Gastroesophageal sphincter (tissue), 4 donors: ENCODE results near the gene SYT8. TPM values are rescaled to one million over a fixed set of nuclear protein-coding genes. Genes with fewer than 3 reads are reported as not detected.
"Not testable (repeated sequence)": the region's sequence is repeated elsewhere in the genome, so short reads cannot be mapped to it uniquely, and the experiment has no call there.

Source experiments
- ATAC-seq: fragments of 150-250 bp; one replicate; pipeline ENCODE4 v1.9.1; 2016; ENCODE audit warnings: mild to moderate bottlenecking, moderate library complexity
- H3K27ac ChIP-seq, 4 donors: fragments of 200-600 bp; sonication (generic) in 3 of 4; 1 replicate in 3 of 4; 2 replicates in 1 of 4; pipeline ENCODE4 v1.5.1; 2016 to 2019
- H3K27me3 ChIP-seq: fragments of 200-600 bp; sonication (generic); one replicate; pipeline ENCODE4 v1.5.1; 2019
- H3K36me3 ChIP-seq, 2 donors: fragments of 200-600 bp; sonication (generic); one replicate each; pipeline ENCODE4 v1.5.1; 2019; ENCODE audit warnings: control low read depth in 1 of 2
- H3K4me1 ChIP-seq, 3 donors: fragments of 200-600 bp; sonication (generic); 1 replicate in 2 of 3; 2 replicates in 1 of 3; pipeline ENCODE4 v1.5.1; 2016 to 2019; ENCODE audit warnings: control low read depth in 2 of 3
- H3K4me3 ChIP-seq, 2 donors: fragments of 200-600 bp; sonication (generic); one replicate each; pipeline ENCODE4 v1.5.1; 2019; ENCODE audit warnings: mild to moderate bottlenecking in 1 of 2, moderate library complexity in 1 of 2
- H3K9me3 ChIP-seq, 3 donors: fragments of 200-600 bp; sonication (generic); one replicate each; pipeline ENCODE4 v1.5.1; 2017 to 2019; ENCODE audit warnings: control low read depth in 2 of 3
- EP300 ChIP-seq: sonication (generic); formaldehyde crosslinking; IDR thresholded peaks from one replicate; pipeline ENCODE4 v1.6.1; 2017; ENCODE audit warnings: antibody characterized with exemption, mild to moderate bottlenecking
- POLR2A ChIP-seq, 2 donors: fragments of 450-650 bp; IDR thresholded peaks; one replicate each; pipeline ENCODE4 v1.6.1; 2017; ENCODE audit warnings: antibody characterized with exemption in 2 of 2, mild to moderate bottlenecking in 2 of 2, moderate library complexity in 1 of 2
- POLR2AphosphoS5 ChIP-seq: sonication (generic); formaldehyde crosslinking; IDR thresholded peaks from one replicate; pipeline ENCODE4 v1.6.1; 2017; ENCODE audit warnings: antibody characterized with exemption
- WGBS, 2 donors: methylation state at CpG; one replicate each; pipeline ENCODE4 v1.1.5; 2018; ENCODE audit warnings: low coverage in 1 of 2; 5-methylcytosine and 5-hydroxymethylcytosine counted together
- total RNA-seq, 4 donors: library from RNA; depleted of rRNA; stranded (reverse); fragments of >200 nt; gene quantifications; one replicate each; pipeline ENCODE4 v1.1.0, GENCODE V29; 2016
- TF ChIP-seq, protein P1 (sequence below), 4 experiments: fragments of 200-600 bp in 2 of 4; fragments of 450-650 bp in 2 of 4; sonication (generic) in 1 of 4; IDR thresholded peaks; one replicate each; pipeline ENCODE4 v1.5.1; 2017 to 2019; ENCODE audit warnings: antibody characterized with exemption in 4 of 4, mild to moderate bottlenecking in 2 of 4, moderate library complexity in 2 of 4

SYT8 gene
- total RNA-seq, 4 donors from 2014 or later: 2.2 TPM; not detected in 3

DNA sequence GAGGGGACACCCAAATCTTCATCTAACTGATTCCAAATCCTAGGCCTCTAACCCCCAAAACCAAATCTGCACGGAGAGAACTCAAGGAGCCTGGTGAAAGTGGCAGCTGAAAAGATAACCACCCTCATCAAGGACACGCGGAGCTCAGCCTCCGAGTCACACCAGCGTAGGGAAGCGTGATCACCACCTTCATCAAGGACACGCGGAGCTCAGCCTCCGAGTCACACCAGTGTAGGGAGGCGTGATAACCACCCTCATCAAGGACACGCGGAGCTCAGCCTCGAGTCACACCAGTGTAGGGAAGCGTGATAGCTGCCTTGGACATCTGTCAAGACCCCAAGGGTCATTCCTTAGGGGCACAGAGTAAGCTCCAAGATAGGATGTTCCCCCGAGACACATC is 29.3 kb upstream of the SYT8 start:
- Histone ChIP-seq H3K27me3 (peaks cover 62% of the 10 kb centered on the region), H3K9me3 (no peaks in the 10 kb centered on the region), H3K27ac (no peak overlapping the region), H3K4me3 (no peak overlapping the region), H3K4me1 (no peaks in the 10 kb centered on the region), H3K36me3 (no peaks in the 10 kb centered on the region)
- ATAC-seq: no peak
- no peak for TF ChIP-seq EP300
- TF ChIP-seq POLR2AphosphoS5: no peak
- TF ChIP-seq, protein P1, sequence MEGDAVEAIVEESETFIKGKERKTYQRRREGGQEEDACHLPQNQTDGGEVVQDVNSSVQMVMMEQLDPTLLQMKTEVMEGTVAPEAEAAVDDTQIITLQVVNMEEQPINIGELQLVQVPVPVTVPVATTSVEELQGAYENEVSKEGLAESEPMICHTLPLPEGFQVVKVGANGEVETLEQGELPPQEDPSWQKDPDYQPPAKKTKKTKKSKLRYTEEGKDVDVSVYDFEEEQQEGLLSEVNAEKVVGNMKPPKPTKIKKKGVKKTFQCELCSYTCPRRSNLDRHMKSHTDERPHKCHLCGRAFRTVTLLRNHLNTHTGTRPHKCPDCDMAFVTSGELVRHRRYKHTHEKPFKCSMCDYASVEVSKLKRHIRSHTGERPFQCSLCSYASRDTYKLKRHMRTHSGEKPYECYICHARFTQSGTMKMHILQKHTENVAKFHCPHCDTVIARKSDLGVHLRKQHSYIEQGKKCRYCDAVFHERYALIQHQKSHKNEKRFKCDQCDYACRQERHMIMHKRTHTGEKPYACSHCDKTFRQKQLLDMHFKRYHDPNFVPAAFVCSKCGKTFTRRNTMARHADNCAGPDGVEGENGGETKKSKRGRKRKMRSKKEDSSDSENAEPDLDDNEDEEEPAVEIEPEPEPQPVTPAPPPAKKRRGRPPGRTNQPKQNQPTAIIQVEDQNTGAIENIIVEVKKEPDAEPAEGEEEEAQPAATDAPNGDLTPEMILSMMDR (IDR thresholded peaks at IDR 0.05): no peak
- no peak for TF ChIP-seq POLR2A (IDR thresholded peaks at IDR 0.05)
- WGBS, 2 donors: 67% methylated on average over 15 of the region's 15 CpGs; no CpG with 5 or more reads in 1 of the 2 donors

- no peak overlapping the region for H3K27ac ChIP-seq
- H3K9me3 ChIP-seq: peaks cover 0 to 7% (median 0%) of the 10 kb centered on the region in 3 donors
- no peaks in the 10 kb centered on the region for H3K4me1 ChIP-seq
- H3K36me3 ChIP-seq: no peaks in the 10 kb centered on the region
- peaks cover 53% of the 10 kb centered on the region for H3K27me3 ChIP-seq
- ATAC-seq: no peak
- TF ChIP-seq POLR2AphosphoS5 (no peak), POLR2A (IDR thresholded peaks at IDR 0.05) (no peak), EP300 (no peak)
- TF ChIP-seq, protein P1 (IDR thresholded peaks at IDR 0.05): no peak
- 32 to 69% methylated on average over 9 to 13 of the region's 14 CpGs for WGBS, 2 donors
- H3K4me3 ChIP-seq: no peak overlapping the region
Observed at GRCh38 chr11:1807264-1807995, 27.4 kb upstream of the SYT8 start.

DNA sequence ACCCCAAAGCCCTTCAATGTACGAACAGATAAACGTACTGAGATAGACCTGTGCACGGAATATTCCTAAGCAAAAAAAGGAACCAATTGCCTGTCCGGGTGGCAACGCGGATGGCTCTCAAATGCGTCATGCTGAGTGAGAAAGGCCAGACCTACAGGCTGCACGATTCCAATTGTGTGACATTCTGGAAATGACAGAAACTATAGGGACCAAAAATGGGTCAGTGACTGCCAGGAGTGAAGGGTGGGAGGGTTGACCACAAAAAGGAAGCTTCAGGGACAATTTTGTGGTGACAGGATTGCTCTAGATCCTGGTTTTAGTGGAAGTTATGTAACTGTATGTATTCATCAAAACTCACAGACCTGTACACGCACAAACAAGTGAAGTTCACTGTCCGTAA is 24.0 kb upstream of the SYT8 start:
- Histone ChIP-seq H3K9me3 (peaks cover 0 to 9% (median 0%) of the 10 kb centered on the region in 3 donors), H3K27me3 (peaks cover 54% of the 10 kb centered on the region), H3K36me3 (no peaks in the 10 kb centered on the region), H3K4me3 (no peak overlapping the region), H3K4me1 (no peaks in the 10 kb centered on the region), H3K27ac (no peak overlapping the region)
- TF ChIP-seq EP300 (no peak), POLR2AphosphoS5 (no peak), POLR2A (IDR thresholded peaks at IDR 0.05) (no peak)
- TF ChIP-seq, protein P1 (IDR thresholded peaks at IDR 0.05): no peak
- 68 to 75% methylated on average over 9 to 10 of the region's 10 CpGs for WGBS, 2 donors
- ATAC-seq: no peak

DNA sequence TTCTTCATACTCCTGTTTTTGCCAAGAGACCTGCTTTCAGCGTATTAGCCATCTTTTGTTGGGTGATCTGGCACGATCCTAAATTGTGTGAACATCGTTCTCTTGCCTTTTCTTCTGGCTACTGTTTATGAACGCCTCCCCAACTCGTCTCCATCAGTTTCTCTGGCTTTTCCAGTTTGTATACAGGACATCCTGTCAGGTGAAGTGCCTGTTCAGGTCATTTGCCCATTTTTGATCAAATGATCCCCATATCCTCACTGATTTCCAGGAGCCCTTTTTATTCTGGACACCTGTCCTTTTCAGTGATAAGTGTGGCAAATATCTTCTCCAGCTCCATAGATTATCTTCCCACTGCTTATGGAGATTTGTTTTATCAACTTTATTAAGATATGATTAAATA is 22.5 kb upstream of the SYT8 start:
- no peak overlapping the region for H3K4me3 ChIP-seq
- TF ChIP-seq, protein P1 (IDR thresholded peaks at IDR 0.05): no peak
- TF ChIP-seq EP300 (no peak), POLR2A (IDR thresholded peaks at IDR 0.05) (no peak), POLR2AphosphoS5 (no peak)
- ATAC-seq: no peak
- peaks cover 51% of the 10 kb centered on the region for H3K27me3 ChIP-seq
- H3K4me1 ChIP-seq: no peaks in the 10 kb centered on the region
- 80 to 88% methylated on average over 5 of the region's 5 CpGs for WGBS, 2 donors
- no peak overlapping the region for H3K27ac ChIP-seq
- H3K9me3 ChIP-seq: peaks cover 0 to 9% (median 0%) of the 10 kb centered on the region in 3 donors
- no peaks in the 10 kb centered on the region for H3K36me3 ChIP-seq

DNA sequence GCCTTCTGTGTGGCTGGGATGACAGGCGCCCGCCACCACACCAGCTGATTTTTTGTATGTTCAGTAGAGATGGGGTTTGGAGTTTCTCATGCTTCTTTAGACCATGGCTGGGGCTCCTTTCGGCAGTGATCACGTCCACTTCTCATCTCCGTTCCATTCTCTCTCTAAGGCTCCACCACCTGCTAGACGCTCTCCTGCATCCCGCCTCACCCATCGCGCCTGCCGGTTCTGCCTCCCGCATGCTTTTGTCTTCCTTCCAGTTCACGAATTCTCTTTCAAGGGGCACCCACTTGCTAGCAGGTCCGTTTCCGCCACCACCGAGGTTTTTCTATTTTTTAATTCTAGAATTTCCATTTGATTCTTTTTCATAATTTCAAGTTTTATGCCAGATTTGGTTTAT is 22.0 kb upstream of the SYT8 start:
- TF ChIP-seq, protein P1 (IDR thresholded peaks at IDR 0.05): no peak
- TF ChIP-seq POLR2AphosphoS5 (no peak), EP300 (no peak), POLR2A (IDR thresholded peaks at IDR 0.05) (no peak)
- peaks cover 51% of the 10 kb centered on the region for H3K27me3 ChIP-seq
- 85 to 94% methylated on average over 12 to 15 of the region's 15 CpGs for WGBS, 2 donors
- ATAC-seq: no peak
- H3K9me3 ChIP-seq: peaks cover 0 to 14% (median 0%) of the 10 kb centered on the region in 3 donors
- H3K27ac ChIP-seq: no peak overlapping the region
- H3K4me1 ChIP-seq: no peaks in the 10 kb centered on the region
- H3K36me3 ChIP-seq: no peaks in the 10 kb centered on the region
- no peak overlapping the region for H3K4me3 ChIP-seq

DNA sequence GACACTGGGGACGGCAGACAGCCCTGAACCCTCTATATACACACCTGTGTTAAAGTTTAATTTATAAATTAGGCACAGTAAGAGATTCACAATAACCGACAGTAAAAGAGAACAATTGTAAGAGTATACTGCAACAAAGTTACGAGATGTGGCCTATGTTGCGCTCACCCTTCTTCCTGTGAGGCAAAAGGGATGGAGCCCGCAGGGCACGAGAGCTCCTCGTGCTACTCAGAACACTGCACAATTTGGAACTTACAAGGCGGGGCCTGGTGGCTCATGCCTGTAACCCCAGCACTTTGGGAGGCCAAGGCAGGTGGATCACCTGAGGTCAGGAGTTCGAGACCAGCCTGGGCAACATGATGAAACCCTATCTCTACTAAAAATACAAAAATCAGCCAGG is 21.4 kb upstream of the SYT8 start:
- Histone ChIP-seq H3K9me3 (peaks cover 0 to 20% (median 0%) of the 10 kb centered on the region in 3 donors), H3K27me3 (peaks cover 51% of the 10 kb centered on the region)
- not testable (repeated sequence) for ATAC-seq, H3K4me1 ChIP-seq, H3K27ac ChIP-seq, H3K4me3 ChIP-seq, H3K36me3 ChIP-seq
- WGBS, 2 donors: 74 to 88% methylated on average over 4 to 9 of the region's 9 CpGs
